Measurements from ENCODE around the gene URB2.
"Not testable (repeated sequence)": the region's sequence is repeated elsewhere in the genome, so short reads cannot be mapped to it uniquely, and the experiment has no call there.

URB2 gene

DNA sequence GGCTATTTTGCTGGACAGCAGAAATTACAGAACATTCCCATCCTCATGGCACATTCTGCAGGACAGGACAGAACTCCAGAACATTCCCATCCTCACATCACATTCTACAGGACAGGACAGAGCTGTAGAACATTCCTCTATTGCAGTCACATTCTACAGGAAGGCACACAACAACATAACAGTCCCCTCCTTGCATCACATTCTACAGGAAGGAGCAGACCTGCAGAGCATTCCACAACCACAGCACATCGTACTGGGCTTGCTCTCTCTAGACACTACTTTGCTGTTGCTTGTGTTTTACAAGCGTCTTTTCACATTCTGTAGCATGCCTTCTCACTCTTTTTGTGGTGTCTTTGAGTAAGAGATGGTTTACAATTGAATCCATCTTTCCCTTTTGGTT lies 40.7 kb upstream of the URB2 start:
- no peak for DNase-seq (ENCODE audit: low read depth)
- H3K4me3 ChIP-seq (ENCODE audit: low read length), result no peak overlapping the region
- TF ChIP-seq, protein P1, sequence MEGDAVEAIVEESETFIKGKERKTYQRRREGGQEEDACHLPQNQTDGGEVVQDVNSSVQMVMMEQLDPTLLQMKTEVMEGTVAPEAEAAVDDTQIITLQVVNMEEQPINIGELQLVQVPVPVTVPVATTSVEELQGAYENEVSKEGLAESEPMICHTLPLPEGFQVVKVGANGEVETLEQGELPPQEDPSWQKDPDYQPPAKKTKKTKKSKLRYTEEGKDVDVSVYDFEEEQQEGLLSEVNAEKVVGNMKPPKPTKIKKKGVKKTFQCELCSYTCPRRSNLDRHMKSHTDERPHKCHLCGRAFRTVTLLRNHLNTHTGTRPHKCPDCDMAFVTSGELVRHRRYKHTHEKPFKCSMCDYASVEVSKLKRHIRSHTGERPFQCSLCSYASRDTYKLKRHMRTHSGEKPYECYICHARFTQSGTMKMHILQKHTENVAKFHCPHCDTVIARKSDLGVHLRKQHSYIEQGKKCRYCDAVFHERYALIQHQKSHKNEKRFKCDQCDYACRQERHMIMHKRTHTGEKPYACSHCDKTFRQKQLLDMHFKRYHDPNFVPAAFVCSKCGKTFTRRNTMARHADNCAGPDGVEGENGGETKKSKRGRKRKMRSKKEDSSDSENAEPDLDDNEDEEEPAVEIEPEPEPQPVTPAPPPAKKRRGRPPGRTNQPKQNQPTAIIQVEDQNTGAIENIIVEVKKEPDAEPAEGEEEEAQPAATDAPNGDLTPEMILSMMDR (conservative IDR thresholded peaks at IDR 0.05; ENCODE audit: low read length), result no peak

DNA sequence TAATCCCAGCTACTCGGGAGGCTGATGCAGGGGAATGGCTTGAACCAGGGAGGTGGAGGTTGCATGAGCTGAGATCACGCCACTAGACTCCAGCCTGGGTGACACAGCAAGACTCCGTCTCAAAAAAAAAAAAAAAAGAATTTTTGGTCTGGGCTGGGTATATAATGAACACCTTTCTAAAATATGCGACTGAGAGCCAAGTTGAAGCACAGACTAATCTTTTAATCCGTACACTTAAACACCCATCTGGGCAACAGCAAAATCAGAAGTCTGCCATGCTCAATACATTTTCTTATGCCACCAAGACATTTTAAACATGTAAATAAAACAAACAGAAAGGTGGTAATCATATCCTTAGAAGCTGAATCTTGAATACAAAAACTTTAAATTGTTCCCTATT lies 35.9 kb upstream of the URB2 start:
- H3K4me3 ChIP-seq (ENCODE audit: low read length), result no peak overlapping the region
- DNase-seq (ENCODE audit: low read depth), result no peak
- TF ChIP-seq, protein P1 (conservative IDR thresholded peaks at IDR 0.05; ENCODE audit: low read length), result no peak

DNA sequence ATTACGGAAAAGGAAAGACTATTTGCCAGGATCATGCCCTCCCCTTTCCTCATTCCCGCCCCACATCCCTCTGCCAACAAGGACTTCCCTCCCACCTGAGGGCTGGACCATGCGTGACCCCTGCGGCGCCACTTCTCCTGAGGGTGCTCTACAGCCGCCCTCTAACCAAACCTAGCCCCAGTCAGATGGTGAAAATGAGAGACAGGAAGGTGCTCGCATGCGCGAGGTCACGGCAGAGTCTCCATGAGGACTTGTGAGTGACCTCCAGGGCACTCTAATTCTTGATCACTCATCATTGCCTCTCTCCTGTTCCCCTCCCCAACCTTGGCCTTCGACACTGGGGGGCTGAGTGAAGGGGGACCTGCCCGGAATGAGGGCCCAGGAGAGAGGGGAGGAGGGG lies 32.2 kb upstream of the URB2 start:
- TF ChIP-seq, protein P1 (conservative IDR thresholded peaks at IDR 0.05; ENCODE audit: low read length), result no peak
- H3K4me3 ChIP-seq (ENCODE audit: low read length), result no peak overlapping the region
- DNase-seq (ENCODE audit: low read depth), result no peak

DNA sequence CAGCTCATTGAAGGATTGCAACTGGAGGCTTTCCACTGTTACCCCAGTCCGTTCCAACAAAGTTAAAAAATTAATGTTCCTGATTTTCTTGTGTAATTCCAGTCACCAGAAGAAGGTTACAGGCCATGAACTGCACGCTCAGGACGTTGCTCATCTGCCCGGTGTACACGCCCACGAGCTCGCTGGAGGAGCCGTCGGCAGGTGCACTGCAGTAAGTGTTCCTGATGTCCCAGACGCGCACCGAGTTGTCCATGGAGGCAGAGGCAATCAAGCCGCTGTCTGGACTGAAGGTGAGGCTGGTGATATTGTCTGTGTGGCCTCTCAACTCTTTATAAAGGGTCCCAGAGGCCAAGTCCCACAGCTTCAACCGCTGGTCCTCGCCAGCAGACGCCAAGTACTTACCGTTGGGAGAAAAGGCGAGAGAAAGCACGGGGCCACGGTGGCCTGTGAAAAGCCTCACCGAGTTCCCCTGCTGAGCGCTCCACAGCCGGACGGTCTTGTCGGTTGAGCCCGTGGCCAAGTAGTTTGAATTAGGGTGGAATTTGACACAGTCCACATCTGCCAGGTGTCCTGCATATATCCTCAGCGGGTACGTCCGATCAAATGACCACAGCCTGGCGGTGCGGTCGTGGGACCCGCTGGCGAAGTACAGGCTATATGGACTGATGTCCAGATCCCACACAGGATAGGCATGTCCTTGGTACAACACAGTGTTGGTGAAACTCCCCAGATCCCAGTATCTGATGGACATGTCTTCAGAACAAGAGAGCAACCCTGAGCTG lies 31.6 kb upstream of the URB2 start:
- TF ChIP-seq, protein P1 (conservative IDR thresholded peaks at IDR 0.05; ENCODE audit: low read length), result no peak
- no peak for DNase-seq (ENCODE audit: low read depth)
- H3K4me3 ChIP-seq (ENCODE audit: low read length), result no peak overlapping the region

DNA sequence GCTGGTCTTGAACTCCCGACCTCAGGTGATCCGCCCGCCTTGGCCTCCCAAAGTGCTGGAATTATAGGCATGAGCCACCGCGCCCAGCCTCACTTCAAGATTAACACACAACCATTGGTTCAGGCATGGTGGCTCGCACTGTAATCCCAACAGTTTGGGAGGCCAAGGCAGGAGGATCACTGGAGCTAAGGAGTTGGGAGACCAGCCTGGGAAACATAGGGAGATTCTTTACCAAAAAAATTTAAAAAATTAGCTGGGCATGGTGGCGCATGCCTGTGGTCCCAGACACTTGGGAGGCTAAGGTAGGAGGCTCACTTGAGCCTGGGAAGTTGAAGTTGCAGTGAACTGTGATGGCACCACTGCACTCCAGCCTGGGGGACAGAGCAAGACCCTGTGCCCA lies 30.2 kb upstream of the URB2 start:
- peak; percentile 9 for DNase-seq (ENCODE audit: low read depth)
- H3K4me3 ChIP-seq (ENCODE audit: low read length), result not testable (repeated sequence)

DNA sequence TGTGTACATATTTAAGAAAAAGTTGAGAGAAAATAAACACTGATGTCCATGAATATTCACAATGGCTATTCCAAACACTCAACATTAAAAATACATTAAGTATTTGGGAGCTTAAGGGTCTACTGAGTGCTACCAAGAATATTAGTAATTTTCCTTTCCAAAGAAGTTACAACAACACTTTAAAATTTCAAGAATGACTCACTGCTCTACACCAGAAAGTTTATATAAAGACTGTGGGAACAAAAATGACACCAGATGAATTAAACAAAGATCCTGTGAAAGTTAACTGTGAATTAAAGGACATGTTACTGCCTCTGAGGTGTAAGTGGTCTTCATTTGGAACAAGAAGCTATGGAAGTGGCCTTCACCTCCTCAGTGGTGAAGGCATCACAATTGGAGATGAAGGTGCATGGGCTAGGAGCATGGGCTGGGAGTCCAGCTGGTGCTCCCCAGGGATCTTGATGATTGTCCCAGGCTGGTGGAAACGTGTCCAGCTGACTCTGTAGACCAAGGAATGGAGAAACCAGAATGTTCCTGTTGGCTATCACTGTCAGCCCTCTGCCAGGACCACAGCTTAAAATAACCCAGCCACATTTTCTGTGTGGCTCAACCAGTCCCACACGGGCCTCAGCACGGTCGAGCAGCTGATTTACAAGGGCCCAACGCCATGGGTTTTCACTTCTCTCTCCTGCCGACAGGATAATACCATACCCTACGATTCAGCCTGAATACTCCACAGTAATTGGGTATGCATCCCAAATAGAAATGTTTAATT lies 28.9 kb upstream of the URB2 start:
- TF ChIP-seq, protein P1 (conservative IDR thresholded peaks at IDR 0.05; ENCODE audit: low read length), result peak; percentile 21; the same call in 1 of the 2 replicates
- peak; percentile 84 for DNase-seq (ENCODE audit: low read depth)
- H3K4me3 ChIP-seq (ENCODE audit: low read length), result no peak overlapping the region

DNA sequence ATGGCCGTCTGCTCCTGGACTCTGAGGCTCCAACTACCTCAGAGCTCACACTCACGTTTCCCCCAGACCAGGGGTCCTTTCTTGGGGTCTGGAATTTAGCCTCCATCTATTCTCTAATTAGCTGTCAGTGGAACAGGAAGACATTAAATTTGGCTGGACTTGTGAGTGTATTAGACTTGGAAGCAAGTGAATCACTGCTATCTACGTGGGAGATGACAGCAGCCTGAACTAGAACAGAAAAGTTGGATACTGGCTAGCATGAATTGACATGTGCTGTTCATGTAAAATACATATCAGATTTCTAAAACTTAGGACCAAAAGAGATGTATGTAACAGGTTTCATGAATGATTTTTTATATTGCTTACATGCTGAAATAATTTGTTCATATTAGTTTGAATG lies 28.2 kb upstream of the URB2 start:
- H3K4me3 ChIP-seq (ENCODE audit: low read length), result no peak overlapping the region
- TF ChIP-seq, protein P1 (conservative IDR thresholded peaks at IDR 0.05; ENCODE audit: low read length), result no peak

More for the DNA sequence above, 28.2 kb upstream of the URB2 start:
- DNase-seq (ENCODE audit: low read depth), result peak; percentile 33
